Right atrium auricular region (tissue), 2 donors: ENCODE measurements around the gene POLK. TPM values are rescaled to one million over a fixed set of nuclear protein-coding genes. Genes with fewer than 3 reads are reported as not detected.

Source experiments
- DNase-seq: peaks from one replicate; pipeline ENCODE4 v3.0.0-alpha.2; 2019; ENCODE audit warnings: low spot score
- H3K27ac ChIP-seq, 2 donors: fragments of 200-600 bp; sonication (generic); 1 replicate in 1 of 2; 2 replicates in 1 of 2; pipeline ENCODE4 v1.5.1; 2016 to 2019
- H3K27me3 ChIP-seq, 2 donors: fragments of 200-600 bp; sonication (generic); one replicate each; pipeline versions ENCODE4 v1.5.1 to v1.6.0; 2017 to 2019
- H3K36me3 ChIP-seq: fragments of 200-600 bp; sonication (generic); one replicate; pipeline ENCODE4 v1.5.1; 2016
- H3K4me1 ChIP-seq, 2 donors: fragments of 200-600 bp; sonication (generic); one replicate each; pipeline versions ENCODE4 v1.5.1 to v1.6.0; 2017 to 2019
- H3K4me3 ChIP-seq, 2 donors: fragments of 200-600 bp; sonication (generic); 1 replicate in 1 of 2; 2 replicates in 1 of 2; pipeline ENCODE4 v1.5.1; 2017 to 2019; ENCODE audit warnings: mild to moderate bottlenecking in 1 of 2, moderate library complexity in 1 of 2
- H3K9me3 ChIP-seq, 2 donors: fragments of 200-600 bp; sonication (generic); one replicate each; pipeline ENCODE4 v1.5.1; 2019
- total RNA-seq, 2 donors: library from RNA; depleted of rRNA; stranded (reverse); fragments of >200 nt; gene quantifications; one replicate each; pipeline ENCODE4 v1.1.0, GENCODE V29; 2016
- TF ChIP-seq, protein P1 (sequence below), 2 donors: fragments of 200-600 bp; sonication (generic); IDR thresholded peaks; one replicate each; pipeline ENCODE4 v1.5.1; 2019; ENCODE audit warnings: antibody characterized with exemption in 2 of 2

Gene POLK
- total RNA-seq, 2 donors from 2014 or later = 19.1 to 21.1 TPM

DNA sequence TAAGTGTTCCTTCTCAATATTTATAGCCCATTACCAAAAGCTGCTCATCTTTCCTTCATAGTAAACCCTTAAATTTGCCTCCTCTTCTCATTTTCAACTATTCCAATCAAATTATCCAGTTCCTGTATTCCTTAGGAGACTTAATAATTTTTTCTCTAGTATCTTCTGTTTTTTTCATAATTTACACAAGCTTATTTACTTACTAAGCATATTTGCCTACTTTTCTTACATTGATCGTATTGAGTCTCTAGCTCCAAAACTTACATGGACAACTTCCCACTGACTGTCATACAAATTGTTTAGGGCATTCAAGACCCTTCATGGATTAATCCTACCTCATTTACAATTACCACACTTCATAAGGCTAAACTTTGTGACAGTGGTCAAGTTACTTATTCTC is 3.9 kb upstream of the POLK start:
- no peaks in the 10 kb centered on the region for H3K27me3 ChIP-seq
- TF ChIP-seq, protein P1, sequence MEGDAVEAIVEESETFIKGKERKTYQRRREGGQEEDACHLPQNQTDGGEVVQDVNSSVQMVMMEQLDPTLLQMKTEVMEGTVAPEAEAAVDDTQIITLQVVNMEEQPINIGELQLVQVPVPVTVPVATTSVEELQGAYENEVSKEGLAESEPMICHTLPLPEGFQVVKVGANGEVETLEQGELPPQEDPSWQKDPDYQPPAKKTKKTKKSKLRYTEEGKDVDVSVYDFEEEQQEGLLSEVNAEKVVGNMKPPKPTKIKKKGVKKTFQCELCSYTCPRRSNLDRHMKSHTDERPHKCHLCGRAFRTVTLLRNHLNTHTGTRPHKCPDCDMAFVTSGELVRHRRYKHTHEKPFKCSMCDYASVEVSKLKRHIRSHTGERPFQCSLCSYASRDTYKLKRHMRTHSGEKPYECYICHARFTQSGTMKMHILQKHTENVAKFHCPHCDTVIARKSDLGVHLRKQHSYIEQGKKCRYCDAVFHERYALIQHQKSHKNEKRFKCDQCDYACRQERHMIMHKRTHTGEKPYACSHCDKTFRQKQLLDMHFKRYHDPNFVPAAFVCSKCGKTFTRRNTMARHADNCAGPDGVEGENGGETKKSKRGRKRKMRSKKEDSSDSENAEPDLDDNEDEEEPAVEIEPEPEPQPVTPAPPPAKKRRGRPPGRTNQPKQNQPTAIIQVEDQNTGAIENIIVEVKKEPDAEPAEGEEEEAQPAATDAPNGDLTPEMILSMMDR (IDR thresholded peaks at IDR 0.05) = no peak
- DNase-seq = no peak
- no peaks in the 10 kb centered on the region for H3K9me3 ChIP-seq
- H3K4me3 ChIP-seq = no peak overlapping the region
- H3K4me1 ChIP-seq = peaks cover 0 to 25% of the 10 kb centered on the region in 2 donors
- H3K27ac ChIP-seq = no peak overlapping the region
- no peaks in the 10 kb centered on the region for H3K36me3 ChIP-seq

DNA sequence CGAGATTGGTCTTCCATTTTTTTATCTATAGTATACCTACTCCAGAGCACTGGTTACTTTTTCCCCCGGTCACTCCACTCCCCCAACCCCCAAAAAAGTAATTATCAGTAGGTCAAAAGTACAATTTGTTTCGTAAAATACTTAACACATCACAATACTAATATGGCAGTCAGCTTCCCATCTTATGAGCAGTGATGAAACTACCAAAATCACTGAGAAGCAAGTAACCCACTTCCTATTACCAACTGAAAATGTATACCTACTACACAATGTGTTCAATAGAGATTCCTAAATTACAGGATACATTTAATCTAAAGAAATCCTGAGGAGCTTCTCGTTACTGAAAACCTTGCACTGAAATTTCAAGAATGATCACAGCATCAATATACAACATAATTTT is 2.1 kb upstream of the POLK start:
- H3K36me3 ChIP-seq = no peaks in the 10 kb centered on the region
- H3K9me3 ChIP-seq = no peaks in the 10 kb centered on the region
- H3K4me3 ChIP-seq = peak overlapping the region in 1 of 2 donors; percentile 91
- H3K4me1 ChIP-seq = peaks cover 0 to 36% of the 10 kb centered on the region in 2 donors
- TF ChIP-seq, protein P1 (IDR thresholded peaks at IDR 0.05) = no peak
- no peaks in the 10 kb centered on the region for H3K27me3 ChIP-seq
- H3K27ac ChIP-seq = no peak overlapping the region
- DNase-seq = no peak

DNA sequence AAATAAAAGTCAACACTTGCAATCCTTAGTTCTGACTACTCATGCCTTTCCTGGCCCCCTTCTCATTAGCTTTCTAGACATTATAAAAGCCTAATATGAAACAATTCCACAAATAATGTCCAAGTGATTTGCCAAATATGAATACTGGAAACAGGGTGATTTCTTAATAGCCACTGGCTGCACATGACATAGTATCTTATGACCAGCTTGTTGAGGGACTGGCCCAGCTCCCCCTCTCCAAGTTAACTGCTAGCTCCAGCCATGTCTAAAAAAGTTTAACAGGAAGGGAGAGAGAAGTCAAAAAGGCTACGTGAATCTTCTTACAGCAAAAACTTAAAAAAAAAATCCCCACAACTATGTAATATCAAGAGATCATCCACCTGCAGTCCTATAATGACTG is 1.7 kb upstream of the POLK start:
- H3K9me3 ChIP-seq = no peaks in the 10 kb centered on the region
- H3K27me3 ChIP-seq = no peaks in the 10 kb centered on the region
- peak overlapping the region in 1 of 2 donors; percentile 94 for H3K27ac ChIP-seq
- TF ChIP-seq, protein P1 (IDR thresholded peaks at IDR 0.05) = no peak
- peak overlapping the region; percentile 91 to 95 for H3K4me3 ChIP-seq
- DNase-seq = no peak
- H3K4me1 ChIP-seq = peaks cover 0 to 36% of the 10 kb centered on the region in 2 donors
- H3K36me3 ChIP-seq = no peaks in the 10 kb centered on the region

DNA sequence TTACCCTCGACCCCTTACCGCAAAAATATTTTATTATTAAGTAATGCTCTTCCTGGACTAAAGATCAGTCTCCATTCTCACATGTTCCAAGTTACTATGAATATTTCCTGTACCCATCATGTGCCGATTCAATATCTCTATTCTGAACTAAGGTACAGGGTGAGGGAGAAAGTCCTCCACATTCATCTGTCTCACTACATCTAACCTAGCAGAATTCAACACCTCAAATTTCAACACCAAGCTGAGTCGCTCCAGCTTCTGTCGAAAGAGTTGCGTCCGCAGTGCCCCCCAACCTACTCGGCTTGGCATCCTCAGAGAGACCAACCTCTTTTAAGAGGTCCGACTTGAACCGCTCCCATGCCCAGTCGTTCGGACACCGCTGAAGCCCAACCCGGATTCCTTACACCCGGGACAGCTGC is 1.3 kb upstream of the POLK start:
- Histone ChIP-seq H3K27me3 (no peaks in the 10 kb centered on the region), H3K27ac (peak overlapping the region; percentile 94 to 98), H3K4me1 (peaks cover 0 to 36% of the 10 kb centered on the region in 2 donors), H3K36me3 (no peaks in the 10 kb centered on the region), H3K4me3 (peak overlapping the region; percentile 91 to 95), H3K9me3 (no peaks in the 10 kb centered on the region)
- TF ChIP-seq, protein P1 (IDR thresholded peaks at IDR 0.05) = no peak
- no peak for DNase-seq

GRCh38 chr5:75510836-75511434 is 756 bp upstream of the POLK start:
- H3K27me3 ChIP-seq = no peaks in the 10 kb centered on the region
- H3K4me3 ChIP-seq = peak overlapping the region; percentile 91 to 95
- H3K4me1 ChIP-seq = peaks cover 0 to 36% of the 10 kb centered on the region in 2 donors
- TF ChIP-seq, protein P1 (IDR thresholded peaks at IDR 0.05) = no peak
- DNase-seq = peak; percentile 60
- H3K27ac ChIP-seq = peak overlapping the region; percentile 94 to 98
- no peaks in the 10 kb centered on the region for H3K36me3 ChIP-seq
- no peaks in the 10 kb centered on the region for H3K9me3 ChIP-seq
